GM18499 (cell line): ENCODE data around the gene ZNF491.
"Not testable (repeated sequence)": the region's sequence is repeated elsewhere in the genome, so short reads cannot be mapped to it uniquely, and the experiment has no call there.

ENCODE experiments used
- ATAC-seq: cut with Tn5 transposase; IDR thresholded peaks from one replicate; pipeline ENCODE4 v1.9.1; 2021; ENCODE audit warnings: moderate number of reproducible peaks; ENCODE audit not compliant: insufficient read depth, unreplicated experiment

Gene ZNF491

DNA sequence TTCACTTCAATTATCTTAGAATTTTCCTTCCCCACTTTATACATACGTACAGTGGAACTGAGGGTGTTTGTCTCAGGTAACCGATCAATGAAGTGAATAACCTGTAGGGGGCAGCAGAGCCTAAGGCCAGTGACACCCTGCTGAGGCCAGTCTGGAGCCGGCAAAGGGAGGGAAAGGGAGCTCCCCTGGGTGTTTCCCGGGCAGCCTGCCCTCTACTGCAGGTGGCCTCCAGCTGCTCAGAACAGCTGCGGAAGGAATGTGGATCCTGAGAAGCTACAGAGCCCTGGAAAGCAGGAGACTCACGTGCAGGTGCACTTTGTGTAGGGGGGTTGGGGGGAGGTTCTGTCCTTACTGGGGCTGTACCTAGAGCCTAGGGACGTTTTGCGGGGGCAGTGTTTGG lies 832 bp upstream of the ZNF491 start:
- no peak for ATAC-seq

DNA sequence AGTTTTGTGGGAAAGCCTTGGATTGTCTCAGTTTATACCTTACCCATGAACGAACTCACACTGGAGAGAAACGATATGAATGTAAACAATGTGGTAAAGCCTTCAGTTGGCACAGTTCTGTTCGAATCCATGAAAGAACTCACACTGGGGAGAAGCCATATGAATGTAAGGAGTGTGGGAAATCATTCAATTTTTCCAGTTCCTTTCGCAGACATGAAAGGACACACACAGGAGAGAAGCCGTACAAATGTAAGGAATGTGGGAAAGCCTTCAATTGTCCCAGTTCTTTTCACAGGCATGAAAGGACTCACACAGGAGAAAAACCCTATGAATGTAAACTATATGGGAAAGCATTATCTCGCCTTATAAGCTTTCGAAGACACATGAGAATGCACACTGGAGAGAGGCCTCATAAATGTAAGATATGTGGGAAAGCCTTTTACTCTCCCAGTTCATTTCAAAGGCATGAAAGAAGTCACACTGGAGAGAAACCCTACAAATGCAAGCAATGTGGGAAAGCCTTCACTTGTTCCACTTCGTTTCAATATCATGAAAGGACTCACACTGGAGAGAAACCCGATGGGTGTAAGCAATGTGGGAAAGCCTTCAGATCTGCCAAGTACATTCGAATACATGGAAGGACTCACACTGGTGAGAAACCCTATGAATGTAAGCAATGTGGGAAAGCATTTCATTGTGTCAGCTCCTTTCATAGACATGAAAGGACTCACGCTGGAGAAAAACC lies 8.2 kb downstream of the ZNF491 start:
- ATAC-seq: no peak

DNA sequence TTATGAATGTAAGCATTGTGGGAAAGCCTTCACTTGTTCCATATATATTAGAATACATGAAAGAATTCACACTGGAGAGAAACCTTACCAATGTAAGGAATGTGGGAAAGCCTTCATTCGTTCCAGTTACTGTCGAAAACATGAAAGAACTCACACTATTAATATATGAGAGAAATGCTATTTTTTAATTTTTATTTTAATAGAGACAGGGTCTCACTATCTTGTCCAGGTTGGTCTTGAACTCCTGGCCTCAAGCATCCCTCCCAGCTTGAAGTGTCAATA lies 8.7 kb downstream of the ZNF491 start:
- no peak for ATAC-seq

DNA sequence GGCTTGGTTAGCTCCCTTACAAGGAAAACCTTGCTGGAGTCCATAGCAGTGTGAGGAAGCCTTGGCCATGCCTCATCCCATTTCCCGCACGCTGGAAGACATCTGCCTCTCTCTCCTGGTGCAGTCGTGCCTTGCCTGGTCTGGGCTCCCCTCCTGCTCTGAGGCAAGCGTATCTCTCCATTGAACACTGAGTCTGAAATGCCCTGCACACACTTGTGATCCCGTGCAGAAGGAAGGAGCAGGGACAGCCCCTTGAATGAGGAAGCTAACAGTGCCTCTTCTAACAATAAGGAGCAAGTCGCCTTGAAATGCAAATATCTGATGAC lies 15.3 kb downstream of the ZNF491 start:
- no peak for ATAC-seq

DNA sequence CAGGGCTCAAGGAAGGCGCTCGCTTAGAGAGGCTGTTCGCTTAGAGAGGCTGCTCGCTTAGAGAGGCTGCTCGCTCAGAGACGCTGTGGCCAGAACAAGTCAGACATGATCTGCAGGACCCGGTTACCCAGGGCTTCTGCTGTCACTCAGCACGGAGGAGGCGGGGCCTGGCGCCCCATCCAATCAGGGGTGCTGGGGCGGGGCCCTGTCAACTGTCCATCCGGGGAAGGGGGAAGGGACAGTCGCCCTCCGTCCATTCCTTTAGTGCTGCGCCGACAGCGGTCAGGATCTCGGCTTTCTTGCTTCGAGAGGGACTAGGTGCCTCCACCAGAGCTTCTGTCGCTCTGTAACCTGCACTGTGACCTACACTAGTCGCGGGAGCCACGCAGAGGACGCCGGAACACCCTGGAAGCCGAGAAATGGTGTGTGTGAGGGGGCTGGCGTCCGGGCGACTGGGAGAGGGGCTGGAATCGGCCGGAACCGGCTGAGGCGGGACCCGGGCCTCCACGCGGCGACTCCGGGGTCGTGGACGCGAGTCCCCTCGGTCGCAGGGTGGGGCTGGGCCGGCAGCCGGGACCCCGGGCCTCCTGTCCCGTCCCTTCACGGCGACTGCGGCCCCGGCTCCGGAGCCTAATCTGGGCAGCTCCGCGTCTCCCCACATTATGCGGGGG lies 15.8 kb downstream of the ZNF491 start, which contains the start of gene ZNF440:
TSS of gene ZNF440 (plus strand) at position 245 of the 671 bp plus-strand sequence. CDS start at position 420, 175 bp downstream.
- peak; percentile 73 for ATAC-seq

DNA sequence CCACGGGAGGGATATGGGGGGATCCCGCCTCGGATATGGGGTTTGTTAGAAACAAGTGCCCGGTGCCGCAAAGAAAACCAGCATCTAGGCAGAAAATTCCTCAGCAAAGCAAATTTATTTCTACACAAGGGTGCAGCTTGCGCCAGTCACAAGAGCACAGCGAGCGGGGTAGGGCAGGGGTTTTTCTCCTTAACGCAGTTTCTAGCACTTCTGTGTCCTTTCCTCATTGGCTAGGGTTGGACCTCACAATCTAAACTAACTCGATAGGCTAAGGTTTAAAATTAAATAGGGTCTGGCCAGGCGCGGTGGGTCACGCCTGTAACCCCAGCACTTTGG lies 16.3 kb downstream of the ZNF491 start:
- ATAC-seq: no peak

DNA sequence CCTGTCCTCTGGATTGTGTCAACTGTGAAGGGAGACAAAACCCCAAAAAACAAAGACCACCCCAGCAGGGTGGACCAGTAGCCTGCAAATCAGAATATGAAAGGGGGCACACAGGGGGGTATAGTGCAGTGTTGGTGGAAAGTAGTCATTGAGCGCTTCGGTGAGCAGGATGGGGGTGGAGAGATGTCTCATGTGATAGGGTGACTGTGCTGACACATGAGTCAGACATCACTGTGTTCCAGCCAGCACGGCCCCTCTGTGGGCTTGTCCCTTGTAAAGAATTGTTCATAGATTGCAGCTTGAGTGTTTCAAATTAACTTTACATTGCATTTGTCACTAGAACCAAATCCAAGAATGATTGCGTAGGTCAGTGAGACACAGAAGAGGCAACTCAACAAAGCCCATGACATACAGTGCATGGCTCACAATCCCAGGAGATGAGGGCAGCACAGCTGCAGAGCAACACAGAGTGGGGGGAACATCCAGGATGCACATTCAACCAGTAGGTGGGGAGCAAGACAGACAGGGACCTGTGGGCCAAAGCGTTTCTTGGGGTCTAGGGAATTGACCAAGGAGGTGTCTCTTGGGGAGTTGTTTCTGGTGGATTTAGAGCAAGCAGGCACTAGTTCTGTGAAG lies 23.3 kb downstream of the ZNF491 start:
- no peak for ATAC-seq

DNA sequence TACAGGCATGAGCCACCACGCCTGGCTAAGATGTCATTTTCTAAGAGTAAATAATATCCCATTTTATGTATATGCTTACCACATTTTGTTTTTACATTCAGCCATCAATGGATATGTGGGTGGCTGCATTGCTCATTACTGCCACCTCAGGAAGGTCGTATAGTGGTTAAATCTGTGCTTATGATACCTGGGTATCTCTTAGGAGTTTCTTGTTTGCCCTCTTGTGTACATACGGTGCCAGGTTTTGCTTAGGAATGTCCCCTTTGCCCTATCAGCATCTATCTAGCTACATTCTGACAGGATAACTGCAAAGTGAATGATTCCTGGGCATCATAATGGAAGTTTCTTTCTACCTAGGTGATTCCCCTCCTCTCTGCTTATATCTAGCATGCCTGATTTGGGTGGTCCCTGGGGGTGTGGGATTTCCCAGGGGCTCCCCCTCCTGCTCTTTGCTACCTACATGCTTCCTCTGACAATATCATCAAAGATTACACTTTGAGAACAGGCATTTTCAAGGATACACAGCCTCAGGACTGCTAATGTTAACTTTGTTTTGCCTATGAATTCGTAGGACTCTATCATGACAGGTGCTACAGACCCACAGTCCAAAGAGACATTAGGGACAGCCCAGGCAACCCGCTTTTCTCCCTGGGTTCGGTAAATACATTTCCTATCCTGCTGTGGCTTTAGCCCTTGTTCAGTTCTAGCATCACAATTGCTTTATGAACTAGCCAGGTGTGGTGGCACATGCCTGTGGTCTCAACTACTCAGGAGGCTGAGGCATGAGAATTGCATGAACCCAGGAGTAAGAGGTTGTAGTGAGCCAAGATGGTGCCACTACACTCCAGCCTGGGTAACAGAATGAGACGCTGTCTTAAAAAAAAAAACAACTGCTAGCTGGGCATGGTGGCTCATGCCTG lies 30.9 kb downstream of the ZNF491 start:
- not testable (repeated sequence) for ATAC-seq

DNA sequence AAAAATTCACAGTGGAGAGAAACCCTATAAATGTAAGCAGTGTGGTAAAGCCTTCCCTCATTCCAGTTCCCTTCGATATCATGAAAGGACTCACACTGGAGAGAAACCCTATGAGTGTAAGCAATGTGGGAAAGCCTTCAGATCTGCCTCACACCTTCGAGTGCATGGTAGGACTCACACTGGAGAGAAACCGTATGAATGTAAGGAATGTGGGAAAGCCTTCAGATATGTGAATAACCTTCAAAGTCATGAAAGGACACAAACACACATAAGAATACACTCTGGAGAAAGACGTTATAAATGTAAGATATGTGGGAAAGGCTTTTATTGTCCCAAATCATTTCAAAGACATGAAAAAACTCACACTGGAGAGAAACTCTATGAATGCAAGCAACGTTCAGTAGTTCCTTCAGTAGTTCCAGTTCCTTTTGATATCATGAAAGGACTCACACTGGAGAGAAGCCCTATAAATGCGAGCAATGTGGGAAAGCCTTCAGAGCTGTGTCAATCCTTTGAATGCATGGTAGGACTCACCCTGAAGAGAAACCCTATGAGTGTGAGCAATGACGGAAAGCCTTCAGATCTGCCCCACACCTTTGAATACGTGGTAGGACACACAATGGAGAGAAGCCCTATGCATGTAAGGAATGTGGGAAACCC lies 34.1 kb downstream of the ZNF491 start:
- no peak for ATAC-seq

DNA sequence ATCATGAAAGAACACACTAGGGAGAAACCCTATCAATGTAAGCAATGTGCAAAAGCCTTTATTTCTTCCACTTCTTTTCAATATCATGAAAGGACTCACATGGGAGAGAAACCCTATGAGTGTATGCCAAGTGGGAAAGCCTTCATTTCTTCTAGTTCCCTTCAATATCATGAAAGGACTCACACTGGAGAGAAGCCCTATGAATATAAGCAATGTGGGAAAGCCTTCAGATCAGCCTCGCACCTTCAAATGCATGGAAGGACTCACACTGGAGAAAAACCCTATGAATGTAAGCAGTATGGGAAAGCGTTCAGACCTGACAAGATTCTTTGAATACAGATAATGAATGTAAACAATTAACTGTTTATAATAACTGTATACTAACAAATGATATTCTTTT lies 35.2 kb downstream of the ZNF491 start:
- no peak for ATAC-seq

DNA sequence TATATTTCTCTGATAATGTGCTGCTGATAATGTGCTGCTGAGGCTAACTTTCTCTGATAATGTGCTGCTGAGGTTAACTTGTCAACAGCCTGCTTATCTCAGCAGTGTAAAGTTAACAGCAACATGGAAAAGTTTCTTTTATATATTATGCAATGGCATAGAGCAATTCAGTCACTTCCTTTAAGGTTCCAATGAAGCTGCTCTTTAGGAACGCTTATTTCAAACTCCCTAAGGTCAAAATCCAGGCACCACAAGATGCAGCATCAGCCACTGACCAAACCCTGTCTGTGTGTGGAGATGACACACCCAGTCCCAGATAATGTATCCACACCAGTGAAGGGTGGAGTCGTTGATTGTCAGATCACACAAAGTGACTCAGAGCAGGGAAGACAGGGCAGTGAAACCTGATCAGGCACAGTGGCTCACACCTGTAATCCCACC lies 37.3 kb downstream of the ZNF491 start:
- not testable (repeated sequence) for ATAC-seq

DNA sequence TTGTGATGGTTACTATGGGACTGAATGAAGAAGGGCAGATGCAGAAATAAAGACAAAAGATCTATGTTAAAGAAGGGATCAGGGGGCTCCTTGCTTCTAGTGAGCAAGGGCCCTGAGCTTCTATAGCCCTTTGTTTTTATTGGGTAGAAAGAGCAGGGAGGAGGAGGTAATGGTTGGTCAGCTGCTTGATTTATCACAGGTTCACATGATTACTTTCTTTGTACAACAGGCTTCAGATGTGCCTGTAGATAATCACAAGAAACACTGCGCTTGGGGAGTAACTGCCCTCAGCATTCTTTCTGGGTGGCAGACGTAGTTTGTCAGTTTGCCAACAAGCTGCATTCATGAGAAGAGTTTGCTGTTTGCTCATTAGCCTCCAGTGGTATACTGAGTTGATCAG lies 45.4 kb downstream of the ZNF491 start:
- no peak for ATAC-seq

DNA sequence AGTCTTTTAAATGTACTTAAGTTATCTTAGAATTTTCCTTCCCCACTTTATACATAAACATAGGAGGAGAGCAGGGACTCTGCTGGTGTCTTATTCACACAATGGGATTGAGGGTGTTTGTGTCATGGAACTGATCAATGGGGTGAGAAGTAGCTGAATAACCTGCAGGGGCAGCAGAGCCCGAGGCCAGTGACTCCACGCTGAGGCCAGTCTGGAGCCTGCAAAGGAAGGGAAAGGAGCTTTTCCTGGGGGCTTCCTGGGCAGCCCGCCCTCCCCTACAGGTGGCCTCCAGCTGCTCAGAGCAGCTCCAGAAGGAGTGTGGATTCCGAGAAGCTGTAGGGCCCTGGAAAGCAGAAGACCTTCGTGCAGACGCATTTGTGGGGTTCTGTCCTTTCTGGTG lies 49.3 kb downstream of the ZNF491 start:
- ATAC-seq: not testable (repeated sequence)

DNA sequence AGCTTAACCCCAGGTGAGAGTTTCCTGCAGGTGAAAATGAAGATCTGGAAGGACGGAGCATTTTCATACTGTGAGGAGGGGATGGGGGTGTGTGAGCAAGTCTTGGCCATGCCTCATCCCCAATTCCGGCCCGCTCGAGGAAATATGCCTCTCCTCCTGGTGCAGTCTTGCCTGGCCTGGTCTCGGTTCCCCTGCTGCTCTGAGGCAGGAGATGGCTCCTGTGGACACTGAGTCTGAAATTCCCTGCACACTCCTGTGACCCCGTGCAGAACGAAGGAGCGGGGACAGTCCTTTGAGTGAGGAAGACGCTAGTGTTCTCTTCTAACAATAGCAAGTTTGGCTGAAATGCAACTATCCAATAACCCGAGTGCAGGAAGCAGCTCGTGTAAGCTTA lies 49.9 kb downstream of the ZNF491 start:
- no peak for ATAC-seq

DNA sequence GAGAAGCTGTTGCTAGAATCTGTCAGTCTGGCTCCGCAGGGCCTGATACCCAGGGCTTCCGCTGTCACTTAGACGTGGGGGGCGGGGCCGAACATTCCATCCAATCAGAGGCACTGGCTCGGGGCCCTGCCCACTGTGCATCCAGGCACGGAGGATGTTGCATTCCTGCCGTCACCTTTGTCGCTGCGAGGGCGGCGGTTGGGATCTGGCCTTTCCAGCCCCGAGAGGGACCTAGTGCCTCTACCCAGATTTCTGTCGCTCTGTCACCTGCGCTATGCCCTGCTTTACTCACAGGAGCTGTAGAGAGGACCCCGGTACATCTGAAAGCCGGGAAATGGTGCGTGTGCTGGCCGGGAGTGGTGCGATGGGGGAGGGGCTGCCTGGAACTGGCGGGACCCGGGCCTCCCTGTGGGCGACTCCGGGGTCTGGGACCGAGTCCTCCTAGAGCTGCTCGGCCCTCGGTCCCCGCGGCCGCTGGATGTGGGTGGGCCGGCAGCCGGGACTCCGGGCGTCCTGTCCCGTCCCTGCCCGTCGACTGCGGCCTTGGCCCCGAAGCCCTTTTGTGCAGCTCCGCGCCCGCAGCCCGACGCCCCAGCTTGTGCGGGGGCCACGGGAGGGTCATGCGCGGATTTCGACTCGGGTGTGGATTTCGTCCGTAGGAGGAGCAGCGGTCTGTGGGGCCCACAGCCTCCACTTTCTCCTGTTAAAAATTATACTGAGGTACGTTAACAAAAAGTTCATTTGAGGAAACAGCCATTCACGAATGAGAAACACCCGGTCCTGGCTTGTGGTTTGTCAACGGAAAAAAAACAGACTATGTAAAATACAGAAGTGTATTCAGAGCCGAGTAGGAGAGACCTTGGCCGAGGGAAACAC lies 50.5 kb downstream of the ZNF491 start, which contains the start of gene ZNF439:
TSS of gene ZNF439 (plus strand) at position 133 of the 876 bp plus-strand sequence. CDS start at position 275, 142 bp downstream.
- no peak for ATAC-seq

DNA sequence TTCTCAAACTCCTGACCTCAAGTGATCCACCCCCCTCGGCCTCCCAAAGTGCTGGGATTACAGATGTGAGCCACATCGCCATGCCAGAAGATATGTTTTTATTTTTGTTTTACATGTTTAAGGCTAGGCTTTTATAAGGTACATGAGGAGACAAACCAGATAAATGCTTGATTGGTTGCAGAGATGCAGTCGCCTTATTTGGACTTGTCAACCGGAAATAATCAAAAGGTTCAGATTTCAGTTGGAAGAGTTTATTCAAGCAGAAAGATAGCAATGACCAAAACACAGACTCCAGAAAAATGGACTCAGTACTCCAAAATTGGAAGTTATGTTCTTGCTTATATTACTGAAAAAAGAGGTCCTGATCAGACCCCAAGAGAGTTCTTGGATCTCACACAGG lies 52.0 kb downstream of the ZNF491 start:
- not testable (repeated sequence) for ATAC-seq

DNA sequence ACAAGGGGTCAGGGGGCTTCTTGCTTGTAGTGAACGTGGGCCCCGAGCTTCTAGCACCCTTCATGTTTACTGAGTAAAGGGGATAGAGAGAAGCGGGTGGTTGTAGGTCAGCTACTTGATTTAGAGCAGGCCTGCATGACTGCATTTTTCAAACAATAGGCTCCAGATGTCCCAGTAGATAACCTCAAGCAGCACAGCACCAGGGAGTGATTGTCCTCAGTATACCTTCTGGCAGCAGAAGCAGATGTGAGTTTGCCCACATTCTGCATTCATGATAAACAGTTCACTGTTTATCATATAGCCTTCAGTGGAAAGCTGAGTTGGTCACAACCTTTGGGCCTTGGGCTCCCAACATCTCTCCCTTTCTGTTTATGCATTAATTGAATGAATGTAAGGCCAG lies 55.0 kb downstream of the ZNF491 start:
- ATAC-seq: no peak

DNA sequence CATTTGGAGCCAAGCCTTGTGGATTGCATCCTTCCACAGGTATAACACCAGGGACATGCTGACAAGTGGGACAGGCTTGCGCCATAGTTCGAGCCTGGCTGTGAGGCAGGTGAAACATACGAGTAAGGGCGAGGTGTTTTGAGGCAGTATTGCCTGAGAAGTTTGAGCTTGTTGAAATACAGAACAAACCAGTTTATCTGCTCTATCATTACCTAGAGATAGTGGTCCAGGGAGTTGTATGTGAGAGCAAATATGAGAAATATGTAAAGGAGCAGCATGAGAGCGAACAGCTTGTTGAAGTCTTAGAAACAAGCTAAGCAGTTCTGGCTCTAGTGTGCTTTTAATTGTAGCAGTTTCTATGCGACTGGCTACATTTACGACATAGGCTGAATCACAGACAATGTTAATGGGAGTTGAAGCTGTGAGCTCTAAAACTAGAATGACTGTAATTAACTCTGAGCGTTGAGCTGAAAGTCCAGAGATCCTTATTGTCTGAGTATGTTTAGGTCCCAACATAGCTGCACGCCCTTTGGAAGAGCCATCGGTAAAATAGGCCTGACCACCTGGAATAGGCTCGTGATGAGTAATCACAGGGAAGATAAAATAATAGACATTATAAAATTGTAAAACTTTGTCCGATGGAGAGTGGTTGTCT lies 58.4 kb downstream of the ZNF491 start:
- no peak for ATAC-seq
